Heart left ventricle (tissue), 16 donors: ENCODE data around the gene ADGRL3. TPM values are rescaled to one million over a fixed set of nuclear protein-coding genes. Genes with fewer than 3 reads are reported as not detected.
"Not testable (repeated sequence)": the region's sequence is repeated elsewhere in the genome, so short reads cannot be mapped to it uniquely, and the experiment has no call there.

ENCODE experiments used
- ATAC-seq, 4 donors: fragments of 200-7000 bp; cut with Tn5 transposase; one replicate each; pipeline ENCODE4 v1.9.1; 2020 to 2022; ENCODE audit warnings: moderate library complexity in 4 of 4, mild to moderate bottlenecking in 3 of 4, moderate number of reproducible peaks in 1 of 4
- DNase-seq, 5 donors: peaks; one replicate each; pipeline ENCODE4 v3.0.0-alpha.2; 2020
- H3K27ac ChIP-seq, 12 donors: fragments of 200-600 bp; sonication (generic) in 4 of 12; one replicate each; pipeline versions ENCODE4 v1.5.0 to v1.8.0; 2016 to 2022; ENCODE audit warnings: mild to moderate bottlenecking in 2 of 12
- H3K27me3 ChIP-seq, 9 donors: fragments of 200-600 bp; sonication (generic) in 2 of 9; one replicate each; pipeline versions ENCODE4 v1.5.1 to v1.8.0; 2016 to 2022; ENCODE audit warnings: mild to moderate bottlenecking in 3 of 9
- H3K36me3 ChIP-seq, 9 donors: fragments of 200-600 bp; sonication (generic) in 2 of 9; one replicate each; pipeline versions ENCODE4 v1.5.0 to v1.8.0; 2018 to 2022; ENCODE audit warnings: mild to moderate bottlenecking in 2 of 9
- H3K4me1 ChIP-seq, 12 donors: fragments of 200-600 bp; sonication (generic) in 4 of 12; one replicate each; pipeline versions ENCODE4 v1.5.0 to v1.8.0; 2016 to 2022; ENCODE audit warnings: mild to moderate bottlenecking in 3 of 12
- H3K4me3 ChIP-seq, 12 donors: fragments of 200-600 bp; sonication (generic) in 4 of 12; one replicate each; pipeline versions ENCODE4 v1.5.0 to v1.8.0; 2017 to 2022; ENCODE audit warnings: mild to moderate bottlenecking in 9 of 12, moderate library complexity in 4 of 12
- H3K9me3 ChIP-seq, 12 donors: fragments of 200-600 bp; sonication (generic) in 4 of 12; one replicate each; pipeline versions ENCODE4 v1.5.0 to v1.8.0; 2016 to 2022; ENCODE audit warnings: mild to moderate bottlenecking in 1 of 12
- POLR2A ChIP-seq, 2 donors: fragments of 450-650 bp; IDR thresholded peaks; one replicate each; pipeline ENCODE4 v1.6.1; 2017; ENCODE audit warnings: antibody characterized with exemption in 2 of 2, mild to moderate bottlenecking in 2 of 2, moderate library complexity in 2 of 2
- WGBS, 4 donors: extraction: QIAGEN DNeasy Blood & Tissue Kit in 2 of 4; methylation state at CpG; one replicate each; pipeline versions ENCODE4 v1.1.5 to v1.1.7; 2013 to 2018; 5-methylcytosine and 5-hydroxymethylcytosine counted together
- intact Hi-C, 10 donors: fragments of 100-400 bp; cut with DNase I; formaldehyde crosslinking; loops; one replicate each; pipeline versions ENCODE4 v1.11.1 to v1.14.2; 2022
- polyA plus RNA-seq, 2 donors: library from polyadenylated mRNA; stranded (reverse); fragments of 200-250 nt; gene quantifications; one replicate each; pipeline ENCODE4 v1.2.3, GENCODE V29; 2013
- total RNA-seq, 9 donors: library from RNA; depleted of rRNA in 2 of 9; stranded (reverse); fragments of >200 nt in 2 of 9; fragmentation: NEBNext Ultra II Directional in 3 of 9; extraction: Animal tissue kit (Norgen Biotek cat#: 25700) in 3 of 9; gene quantifications; one replicate each; pipeline versions ENCODE4 v1.1.0 to v1.2.4, GENCODE V29; 2016 to 2023
- TF ChIP-seq, protein P1 (sequence below), 12 donors: fragments of 200-600 bp; sonication (generic) in 4 of 12; IDR thresholded peaks; one replicate each; pipeline versions ENCODE4 v1.5.0 to v1.8.0; 2018 to 2022; ENCODE audit warnings: antibody characterized with exemption in 12 of 12, mild to moderate bottlenecking in 5 of 12
- donor health status: ischemic (EF 13 %, LVEDD 7.1; RV severe dilation, severe dysfunction).
- donor health status: healthy with polysubstance abuse.
- donor health status: DM: no; HTN: yes; CAD: no.
- donor health status: DM: no; HTN: no; CAD: no.
- donor health status: ischemic (EF 25% LVEDD 6.9; RV normal size, moderate dysfunction).
- donor health status: ischemic (EF 25% LVEDD 5.7; RV mildly dilated, moderate dysfunction).
- donor health status: healthy.
- donor health status: DM: yes; HTN: yes; CAD: no.
- donor health status: ischemic (EF 35%, LVEDD 5.7; RV mildly dilated, moderate dysfunction).
- donor health status: nonischemic (EF 11% LVEDD 7.7; RV severe dilation, severe dysfunction).
- donor health status: DM: yes; HTN: yes; CAD: no.
- donor health status: PGD.
- donor health status: ischemic (EF 29% LVEDD 5.4; RV normal size, mild dysfunction).
- donor health status: nonischemic (EF 23%, LVEDD 6.1; RV moderate dilation, normal function).

The ADGRL3 gene
- total and polyA plus RNA-seq, 11 donors = 0.84 to 24.4 (median 7.6) TPM

GRCh38 chr4:61202638-61203435, 2.7 kb downstream of the ADGRL3 start:
- H3K4me3 ChIP-seq = peak overlapping the region; percentile 57 to 76 (median 65)
- H3K27me3 ChIP-seq = peaks cover 0 to 55% (median 20%) of the 10 kb centered on the region in 9 donors
- ATAC-seq (peak; percentile 31 to 64 (median 38)), DNase-seq (peak in 2 of 5 donors; percentile 28 to 36)
- peak overlapping the region in 8 of 12 donors; percentile 5 to 70 (median 48) for H3K27ac ChIP-seq
- intact Hi-C loops = loop anchor here in 1 of 10 donors (5.0 kb wide), 1 partner anchor 534 kb away; no protein-coding TSS in a partner anchor
- H3K9me3 ChIP-seq = peaks cover 0 to 4% (median 0%) of the 10 kb centered on the region in 12 donors
- H3K4me1 ChIP-seq = peaks cover 0 to 27% (median 0%) of the 10 kb centered on the region in 12 donors
- 1 to 2% (median 1%) methylated on average over 21 to 41 of the region's 41 CpGs for WGBS, 4 donors
- TF ChIP-seq, protein P1, sequence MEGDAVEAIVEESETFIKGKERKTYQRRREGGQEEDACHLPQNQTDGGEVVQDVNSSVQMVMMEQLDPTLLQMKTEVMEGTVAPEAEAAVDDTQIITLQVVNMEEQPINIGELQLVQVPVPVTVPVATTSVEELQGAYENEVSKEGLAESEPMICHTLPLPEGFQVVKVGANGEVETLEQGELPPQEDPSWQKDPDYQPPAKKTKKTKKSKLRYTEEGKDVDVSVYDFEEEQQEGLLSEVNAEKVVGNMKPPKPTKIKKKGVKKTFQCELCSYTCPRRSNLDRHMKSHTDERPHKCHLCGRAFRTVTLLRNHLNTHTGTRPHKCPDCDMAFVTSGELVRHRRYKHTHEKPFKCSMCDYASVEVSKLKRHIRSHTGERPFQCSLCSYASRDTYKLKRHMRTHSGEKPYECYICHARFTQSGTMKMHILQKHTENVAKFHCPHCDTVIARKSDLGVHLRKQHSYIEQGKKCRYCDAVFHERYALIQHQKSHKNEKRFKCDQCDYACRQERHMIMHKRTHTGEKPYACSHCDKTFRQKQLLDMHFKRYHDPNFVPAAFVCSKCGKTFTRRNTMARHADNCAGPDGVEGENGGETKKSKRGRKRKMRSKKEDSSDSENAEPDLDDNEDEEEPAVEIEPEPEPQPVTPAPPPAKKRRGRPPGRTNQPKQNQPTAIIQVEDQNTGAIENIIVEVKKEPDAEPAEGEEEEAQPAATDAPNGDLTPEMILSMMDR (IDR thresholded peaks at IDR 0.05) = no peak
- no peak for TF ChIP-seq POLR2A (IDR thresholded peaks at IDR 0.05)
- no peaks in the 10 kb centered on the region for H3K36me3 ChIP-seq

DNA sequence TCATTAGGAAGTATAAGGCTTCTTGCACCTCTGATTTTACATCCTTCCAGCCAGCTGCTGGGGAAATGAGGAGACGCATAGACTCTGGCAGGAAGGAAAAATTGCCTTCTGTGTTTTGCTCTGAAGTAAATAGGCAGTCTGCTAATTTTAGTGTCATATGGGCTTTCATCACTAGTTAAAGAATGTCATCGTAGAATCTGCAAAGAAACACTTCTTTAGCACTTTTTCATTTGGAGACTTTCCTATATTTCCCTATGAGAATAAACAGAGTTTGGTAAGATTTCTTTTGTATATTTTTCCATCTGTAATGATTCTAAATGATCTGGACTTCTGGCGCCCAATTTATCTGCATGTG, 3.3 kb downstream of the ADGRL3 start:
- H3K27ac ChIP-seq = peak overlapping the region in 6 of 12 donors; percentile 32 to 70 (median 56)

GRCh38 chr4:61204353-61205060, 4.4 kb downstream of the ADGRL3 start:
- peaks cover 0 to 27% (median 0%) of the 10 kb centered on the region in 12 donors for H3K4me1 ChIP-seq
- H3K36me3 ChIP-seq = no peaks in the 10 kb centered on the region
- intact Hi-C loops = loop anchor here in 1 of 10 donors (5.0 kb wide), 1 partner anchor 533 kb away; no protein-coding TSS in a partner anchor
- peaks cover 0 to 4% (median 0%) of the 10 kb centered on the region in 12 donors for H3K9me3 ChIP-seq
- WGBS, 4 donors = 71 to 80% (median 76%) methylated on average over 2 of the region's 2 CpGs
- TF ChIP-seq POLR2A (IDR thresholded peaks at IDR 0.05) = no peak
- TF ChIP-seq, protein P1 (IDR thresholded peaks at IDR 0.05) = no peak
- DNase-seq (no peak), ATAC-seq (peak in 3 of 4 donors; percentile 20 to 49 (median 41))
- peak overlapping the region in 3 of 12 donors; percentile 66 to 75 (median 72) for H3K4me3 ChIP-seq
- H3K27me3 ChIP-seq = peaks cover 0 to 46% (median 13%) of the 10 kb centered on the region in 9 donors
- H3K27ac ChIP-seq = peak overlapping the region in 6 of 12 donors; percentile 32 to 70 (median 56)

More for the DNA sequence above, 3.3 kb downstream of the ADGRL3 start:
- peak overlapping the region; percentile 57 to 76 (median 65) for H3K4me3 ChIP-seq
- WGBS, 4 donors = 29 to 46% (median 30%) methylated on average over 3 of the region's 3 CpGs
- H3K4me1 ChIP-seq = peaks cover 0 to 27% (median 0%) of the 10 kb centered on the region in 12 donors
- DNase-seq = no peak
- intact Hi-C loops = loop anchor here in 1 of 10 donors (5.0 kb wide), 1 partner anchor 534 kb away; no protein-coding TSS in a partner anchor
- no peaks in the 10 kb centered on the region for H3K36me3 ChIP-seq
- ATAC-seq = no peak
- TF ChIP-seq POLR2A (IDR thresholded peaks at IDR 0.05) = no peak
- peaks cover 0 to 55% (median 20%) of the 10 kb centered on the region in 9 donors for H3K27me3 ChIP-seq
- peaks cover 0 to 4% (median 0%) of the 10 kb centered on the region in 12 donors for H3K9me3 ChIP-seq

GRCh38 chr4:61205066-61205465, 4.9 kb downstream of the ADGRL3 start:
- TF ChIP-seq POLR2A (IDR thresholded peaks at IDR 0.05) = no peak
- TF ChIP-seq, protein P1 (IDR thresholded peaks at IDR 0.05) = no peak
- ATAC-seq (no peak), DNase-seq (no peak)
- H3K27ac ChIP-seq = peak overlapping the region in 2 of 12 donors; percentile 61 to 67
- 83 to 94% (median 84%) methylated on average over 1 of the region's 1 CpG for WGBS, 4 donors
- intact Hi-C loops = no loop called here
- peaks cover 0 to 24% (median 0%) of the 10 kb centered on the region in 12 donors for H3K4me1 ChIP-seq
- peaks cover 0 to 4% (median 0%) of the 10 kb centered on the region in 12 donors for H3K9me3 ChIP-seq
- H3K4me3 ChIP-seq = no peak overlapping the region
- H3K27me3 ChIP-seq = peaks cover 0 to 41% (median 12%) of the 10 kb centered on the region in 9 donors
- H3K36me3 ChIP-seq = no peaks in the 10 kb centered on the region

- ATAC-seq, H3K4me3 ChIP-seq, H3K36me3 ChIP-seq, DNase-seq, intact Hi-C loops, H3K4me1 ChIP-seq, H3K27ac ChIP-seq, H3K9me3 ChIP-seq: not testable (repeated sequence)
- H3K27me3 ChIP-seq = peaks cover 0 to 20% (median 4%) of the 10 kb centered on the region in 9 donors
Observed at GRCh38 chr4:61207156-61207555, 7.0 kb downstream of the ADGRL3 start.
